Right lobe of liver (tissue), 4 donors: ENCODE results near the gene TBC1D19.

Experiments used
- POLR2A ChIP-seq: fragments of 450-650 bp; IDR thresholded peaks from one replicate; pipeline ENCODE4 v1.6.1; 2017; ENCODE audit warnings: antibody characterized with exemption, mild to moderate bottlenecking
- TF ChIP-seq, protein P1 (sequence below), 4 donors: fragments of 200-600 bp in 3 of 4; fragments of 450-650 bp in 1 of 4; IDR thresholded peaks; one replicate each; pipeline versions ENCODE4 v1.5.1 to v1.8.0; 2016 to 2022; ENCODE audit warnings: antibody characterized with exemption in 4 of 4, mild to moderate bottlenecking in 2 of 4
- donor health status: DM: no; HTN: no; CAD: no.
- donor health status: DM: no; HTN: no; CAD: no.
- donor health status: DM: no; HTN: yes; CAD: no.

DNA sequence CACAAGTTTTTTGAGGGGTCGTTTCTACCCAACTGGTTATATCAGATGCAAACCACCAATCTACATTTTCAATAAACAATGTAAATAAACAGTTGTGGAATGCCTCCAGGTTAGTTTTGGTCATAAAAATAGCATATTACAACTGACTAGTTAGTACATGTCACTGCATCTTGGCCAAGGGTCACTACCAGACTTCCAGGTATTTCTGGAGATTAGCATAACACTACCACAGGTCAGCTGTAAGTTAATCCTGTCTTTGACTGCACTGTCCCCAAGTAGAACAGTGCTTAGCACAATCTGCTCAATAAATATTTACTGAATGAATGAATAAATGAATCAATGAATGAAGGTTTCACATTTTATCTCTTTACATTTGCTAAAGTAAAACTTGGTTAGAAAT, 64.4 kb downstream of the TBC1D19 start:
- TF ChIP-seq, protein P1, sequence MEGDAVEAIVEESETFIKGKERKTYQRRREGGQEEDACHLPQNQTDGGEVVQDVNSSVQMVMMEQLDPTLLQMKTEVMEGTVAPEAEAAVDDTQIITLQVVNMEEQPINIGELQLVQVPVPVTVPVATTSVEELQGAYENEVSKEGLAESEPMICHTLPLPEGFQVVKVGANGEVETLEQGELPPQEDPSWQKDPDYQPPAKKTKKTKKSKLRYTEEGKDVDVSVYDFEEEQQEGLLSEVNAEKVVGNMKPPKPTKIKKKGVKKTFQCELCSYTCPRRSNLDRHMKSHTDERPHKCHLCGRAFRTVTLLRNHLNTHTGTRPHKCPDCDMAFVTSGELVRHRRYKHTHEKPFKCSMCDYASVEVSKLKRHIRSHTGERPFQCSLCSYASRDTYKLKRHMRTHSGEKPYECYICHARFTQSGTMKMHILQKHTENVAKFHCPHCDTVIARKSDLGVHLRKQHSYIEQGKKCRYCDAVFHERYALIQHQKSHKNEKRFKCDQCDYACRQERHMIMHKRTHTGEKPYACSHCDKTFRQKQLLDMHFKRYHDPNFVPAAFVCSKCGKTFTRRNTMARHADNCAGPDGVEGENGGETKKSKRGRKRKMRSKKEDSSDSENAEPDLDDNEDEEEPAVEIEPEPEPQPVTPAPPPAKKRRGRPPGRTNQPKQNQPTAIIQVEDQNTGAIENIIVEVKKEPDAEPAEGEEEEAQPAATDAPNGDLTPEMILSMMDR (IDR thresholded peaks at IDR 0.05): no peak
- TF ChIP-seq POLR2A: no peak
